Caco-2 (cell line): Measurements from ENCODE around the gene NCCRP1. TPM values are rescaled to one million over a fixed set of nuclear protein-coding genes. Genes with fewer than 3 reads are reported as not detected.
"Not testable (repeated sequence)": the region's sequence is repeated elsewhere in the genome, so short reads cannot be mapped to it uniquely, and the experiment has no call there.

Source experiments
- BruUV-seq: library from RNA; stranded (reverse); fragments of 400-500 nt; replicated peaks from 2 replicates; lab custom pipeline; 2021; lab: Mats Ljungman, UMichigan
- CTCF ChIA-PET: fragments of 300-600 bp; sonication (Branson Sonifier 250); formaldehyde crosslinking; loops from one replicate; lab custom pipeline; 2022; ENCODE audit warnings: antibody characterized with exemption; lab: Charles Lee
- POLR2A ChIA-PET: fragments of 300-600 bp; sonication (Branson Sonifier 250); formaldehyde crosslinking; loops from one replicate; lab custom pipeline; 2022; ENCODE audit warnings: antibody characterized with exemption; lab: Charles Lee
- DNase-seq, 2 experiments: peaks; one replicate each; pipeline versions ENCODE4 v3.0.0 to v3.0.0-alpha.2; 2020 to 2022
- H3K27me3 ChIP-seq: replicated peaks from 2 replicates; pipeline ENCODE4 v1.6.0; 2011; ENCODE audit warnings: low read length; ENCODE audit not compliant: control insufficient read depth, insufficient read depth
- H3K36me3 ChIP-seq: 2 replicates; pipeline ENCODE4 v1.5.1; 2011; ENCODE audit warnings: low read length; ENCODE audit not compliant: control insufficient read depth, insufficient read depth
- H3K4me1 ChIP-seq: fragments of 250-450 bp; sonication (Bioruptor Pico); 2 replicates; pipeline ENCODE4 v1.5.1; 2020; ENCODE audit warnings: mild to moderate bottlenecking
- H3K4me3 ChIP-seq: 2 replicates; pipeline ENCODE4 v1.5.1; 2011; ENCODE audit warnings: low read depth, mild to moderate bottlenecking, control low read depth, low read length
- H3K9me3 ChIP-seq: fragments of 250-450 bp; sonication (Bioruptor Pico); 2 replicates; pipeline ENCODE4 v1.5.1; 2020; ENCODE audit warnings: mild to moderate bottlenecking, moderate library complexity
- H3K27ac Mint-ChIP-seq: one replicate; pipeline ENCODE4 v1.8.0; 2022; ENCODE audit warnings: mixed read lengths; ENCODE audit not compliant: unreplicated experiment
- H3K27me3 Mint-ChIP-seq: one replicate; pipeline ENCODE4 v1.8.0; 2022; ENCODE audit warnings: mixed read lengths; ENCODE audit not compliant: insufficient read depth, unreplicated experiment
- H3K36me3 Mint-ChIP-seq: one replicate; pipeline ENCODE4 v1.8.0; 2022; ENCODE audit warnings: mild to moderate bottlenecking, mixed read lengths; ENCODE audit not compliant: insufficient read depth, unreplicated experiment
- H3K4me1 Mint-ChIP-seq: one replicate; pipeline ENCODE4 v1.8.0; 2022; ENCODE audit warnings: low read depth, mixed read lengths; ENCODE audit not compliant: unreplicated experiment
- H3K4me3 Mint-ChIP-seq: one replicate; pipeline ENCODE4 v1.8.0; 2022; ENCODE audit warnings: mild to moderate bottlenecking, moderate library complexity, mixed read lengths; ENCODE audit not compliant: unreplicated experiment
- H3K9me3 Mint-ChIP-seq: one replicate; pipeline ENCODE4 v1.8.0; 2022; ENCODE audit warnings: mixed read lengths; ENCODE audit not compliant: unreplicated experiment
- CTCF ChIP-seq, 2 experiments: fragments of 200-600 bp in 1 of 2; IDR thresholded peaks; 1 replicate in 1 of 2; 2 replicates in 1 of 2; pipeline versions ENCODE4 v1.5.1 to v1.8.0; 2011 to 2022; ENCODE audit warnings: antibody characterized with exemption in 1 of 2, control low read depth in 1 of 2, inconsistent platforms in 1 of 2, low read depth in 1 of 2, low read length in 1 of 2, mild to moderate bottlenecking in 1 of 2, moderate library complexity in 1 of 2; ENCODE audit not compliant: insufficient read depth in 1 of 2, severe bottlenecking in 1 of 2, unreplicated experiment in 1 of 2
- intact Hi-C: fragments of 100-400 bp; cut with micrococcal nuclease; formaldehyde crosslinking; loops from one replicate; pipeline ENCODE4 v1.10.0; 2022; ENCODE audit not compliant: unreplicated experiment
- total RNA-seq: library from RNA; stranded (reverse); gene quantifications from 2 replicates; pipeline ENCODE4 v1.2.3, GENCODE V29; 2022

Gene NCCRP1
- total RNA-seq, 1 experiment from 2014 or later, result 0.39 TPM

- peak overlapping the region; percentile 92 for H3K27ac Mint-ChIP-seq
- POLR2A ChIA-PET, result no interaction called here
- CTCF ChIA-PET, result interaction anchor here (0.7 to 1.2 kb wide), 4 partner anchors 9 to 90 kb away, joined by 3 to 8 read pairs (median 4); no protein-coding TSS in a partner anchor
- TF ChIP-seq CTCF (IDR thresholded peaks at IDR 0.05; ENCODE audit: insufficient read depth in 1 of 2, low read depth in 1 of 2, low read length in 1 of 2, severe bottlenecking in 1 of 2, unreplicated experiment in 1 of 2), result no peak
- peaks cover 16% of the 10 kb centered on the region for H3K4me1 ChIP-seq
- BruUV-seq, result no TSS peak
- intact Hi-C loops, result no loop called here
- H3K27me3 ChIP-seq, result no peaks in the 10 kb centered on the region
- DNase-seq, result no peak
- no peaks in the 10 kb centered on the region for H3K36me3 ChIP-seq
- peak overlapping the region; percentile 61 for H3K4me3 Mint-ChIP-seq
- no peaks in the 10 kb centered on the region for H3K9me3 Mint-ChIP-seq
- no peaks in the 10 kb centered on the region for H3K27me3 Mint-ChIP-seq
- H3K9me3 ChIP-seq, result no peaks in the 10 kb centered on the region
- H3K4me3 ChIP-seq, result no peak overlapping the region
- peaks cover 20% of the 10 kb centered on the region for H3K4me1 Mint-ChIP-seq
- H3K36me3 Mint-ChIP-seq, result no peaks in the 10 kb centered on the region
Observed at GRCh38 chr19:39238209-39238608, 41.4 kb downstream of the NCCRP1 start.

DNA sequence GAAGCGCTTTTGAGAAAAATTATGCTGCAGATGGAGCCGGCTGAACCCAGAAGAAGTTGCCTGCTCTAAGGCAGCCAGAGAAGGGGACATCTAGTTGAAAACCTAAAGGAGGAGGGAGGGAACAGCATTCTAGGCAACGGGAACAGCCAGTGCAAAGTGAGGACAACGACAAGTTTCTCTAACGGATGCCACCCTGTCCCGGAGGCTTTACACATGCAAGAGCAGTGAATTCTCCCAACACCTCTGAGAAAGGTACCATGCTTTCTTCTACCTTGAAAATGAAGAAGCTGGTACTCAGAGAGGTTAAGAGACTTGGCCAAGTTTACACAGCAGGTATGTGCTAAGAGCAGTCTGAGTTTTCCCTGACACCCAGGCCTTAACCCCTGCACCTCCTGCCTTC lies 42.2 kb downstream of the NCCRP1 start:
- Mint-ChIP-seq H3K4me3 (no peak overlapping the region), H3K36me3 (no peaks in the 10 kb centered on the region), H3K4me1 (peaks cover 20% of the 10 kb centered on the region), H3K27me3 (no peaks in the 10 kb centered on the region), H3K27ac (no peak overlapping the region), H3K9me3 (no peaks in the 10 kb centered on the region)
- no peaks in the 10 kb centered on the region for H3K9me3 ChIP-seq
- no peak overlapping the region for H3K4me3 ChIP-seq
- BruUV-seq, result no TSS peak
- intact Hi-C loops, result no loop called here
- ChIA-PET POLR2A (no interaction called here), CTCF (no interaction called here)
- H3K36me3 ChIP-seq, result no peaks in the 10 kb centered on the region
- H3K4me1 ChIP-seq, result peaks cover 16% of the 10 kb centered on the region
- no peak for DNase-seq
- H3K27me3 ChIP-seq, result no peaks in the 10 kb centered on the region
- no peak for TF ChIP-seq CTCF (IDR thresholded peaks at IDR 0.05; ENCODE audit: insufficient read depth in 1 of 2, low read depth in 1 of 2, low read length in 1 of 2, severe bottlenecking in 1 of 2, unreplicated experiment in 1 of 2)

DNA sequence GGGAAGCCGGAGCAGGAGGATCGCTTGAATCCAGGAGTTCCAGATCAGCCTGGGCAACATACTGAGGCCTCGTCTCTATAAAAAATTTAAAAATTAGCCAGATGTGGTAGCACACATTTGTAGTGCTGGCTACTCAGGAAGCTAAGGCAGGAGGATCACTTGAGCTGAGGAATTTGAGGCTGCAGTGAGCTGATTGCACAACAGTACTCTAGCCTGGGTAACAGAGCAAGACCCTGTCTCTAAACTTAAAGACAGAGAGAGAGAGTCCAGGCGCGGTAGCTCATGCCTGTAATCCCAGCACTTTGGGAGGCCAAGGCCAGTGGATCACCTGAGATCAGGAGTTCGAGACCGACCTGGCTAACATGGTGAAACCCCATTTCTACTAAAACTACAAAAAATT lies 43.7 kb downstream of the NCCRP1 start:
- intact Hi-C loops, result no loop called here
- no peak for TF ChIP-seq CTCF (IDR thresholded peaks at IDR 0.05; ENCODE audit: insufficient read depth in 1 of 2, low read depth in 1 of 2, low read length in 1 of 2, severe bottlenecking in 1 of 2, unreplicated experiment in 1 of 2)
- BruUV-seq, result no TSS peak

DNA sequence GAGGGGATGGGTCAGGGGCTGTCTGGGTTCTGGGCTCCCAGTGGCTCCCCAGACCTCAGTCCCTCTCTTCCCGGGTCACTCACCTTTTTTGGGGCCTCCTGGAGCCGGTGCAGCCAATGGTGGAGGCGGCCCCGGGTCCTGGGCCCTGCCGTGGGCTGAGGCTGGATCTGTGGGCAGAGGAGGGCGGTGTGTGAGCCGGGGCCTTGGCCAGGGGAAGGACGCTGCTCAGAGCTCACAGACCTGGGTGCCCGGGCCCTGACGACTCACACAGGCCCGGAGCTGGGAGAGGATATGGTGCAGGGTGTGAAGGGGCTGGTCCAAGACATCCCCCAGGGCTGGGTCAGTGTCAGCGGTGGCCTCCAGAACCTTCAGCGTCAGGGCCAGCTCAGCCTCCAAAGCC lies 47.0 kb downstream of the NCCRP1 start:
- BruUV-seq, DNase-seq, intact Hi-C loops, H3K36me3 Mint-ChIP-seq, H3K4me3 Mint-ChIP-seq, POLR2A ChIA-PET, H3K9me3 Mint-ChIP-seq, H3K27ac Mint-ChIP-seq, H3K4me1 ChIP-seq, CTCF ChIA-PET, H3K9me3 ChIP-seq, H3K4me1 Mint-ChIP-seq, H3K27me3 ChIP-seq, H3K4me3 ChIP-seq, H3K36me3 ChIP-seq, H3K27me3 Mint-ChIP-seq: not testable (repeated sequence)

More for the DNA sequence above, 43.7 kb downstream of the NCCRP1 start:
- H3K27ac Mint-ChIP-seq, result no peak overlapping the region
- ChIA-PET POLR2A (no interaction called here), CTCF (no interaction called here)
- no peaks in the 10 kb centered on the region for H3K27me3 Mint-ChIP-seq
- H3K36me3 Mint-ChIP-seq, result no peaks in the 10 kb centered on the region
- no peak overlapping the region for H3K4me3 Mint-ChIP-seq
- Histone ChIP-seq H3K9me3 (no peaks in the 10 kb centered on the region), H3K4me3 (no peak overlapping the region), H3K27me3 (no peaks in the 10 kb centered on the region), H3K36me3 (no peaks in the 10 kb centered on the region), H3K4me1 (peaks cover 16% of the 10 kb centered on the region)
- DNase-seq, result no peak
- H3K4me1 Mint-ChIP-seq, result peaks cover 20% of the 10 kb centered on the region
- H3K9me3 Mint-ChIP-seq, result no peaks in the 10 kb centered on the region

DNA sequence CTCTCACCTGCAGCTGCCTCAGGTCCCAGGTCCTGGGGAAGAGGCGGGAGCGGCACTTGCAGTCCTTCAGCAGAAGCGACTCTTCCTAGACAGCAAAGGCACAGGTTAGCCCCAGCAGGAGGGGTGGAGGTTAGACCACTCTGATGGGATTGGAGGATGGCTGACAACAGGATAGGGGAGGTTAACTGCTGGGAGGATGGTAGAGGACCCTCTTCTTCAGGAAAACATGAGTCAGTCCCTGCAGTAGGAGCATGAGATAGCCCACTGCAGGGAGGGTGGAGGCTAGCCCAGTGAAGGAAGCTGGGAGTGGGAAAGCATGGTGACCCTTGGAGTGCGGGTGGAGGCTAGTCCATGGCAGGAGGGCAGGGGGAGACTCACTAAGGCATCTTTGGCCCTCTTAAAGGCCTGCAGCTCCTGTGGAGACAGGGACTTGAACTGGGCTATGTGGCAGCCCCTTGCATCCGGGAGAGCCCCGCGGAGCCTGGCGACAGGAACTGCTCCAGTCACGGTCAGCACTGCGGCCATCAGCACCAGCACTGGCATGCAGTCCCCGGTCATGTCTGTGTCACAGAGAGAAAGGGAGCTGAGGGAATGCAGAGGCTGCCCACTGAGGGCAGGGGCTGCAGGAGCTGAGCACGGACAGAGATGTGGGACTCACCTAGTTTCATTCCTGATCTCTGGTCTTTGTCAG lies 47.8 kb downstream of the NCCRP1 start, which contains the start of gene IFNL3:
TSS of gene IFNL3 (minus strand) at position 597 of the 691 bp plus-strand sequence. CDS start at position 558, 39 bp downstream.
- CTCF ChIA-PET, result interaction anchor here (0.6 kb wide), 1 partner anchor 675 kb away, joined by 3 read pairs; no protein-coding TSS in a partner anchor
- POLR2A ChIA-PET, DNase-seq: not testable (repeated sequence)

More for the DNA sequence above, 47.8 kb downstream of the NCCRP1 start, which contains the start of gene IFNL3:
- H3K9me3 ChIP-seq, BruUV-seq, H3K4me3 ChIP-seq, H3K4me1 ChIP-seq, intact Hi-C loops, H3K27me3 ChIP-seq, H3K36me3 Mint-ChIP-seq, H3K36me3 ChIP-seq, H3K27ac Mint-ChIP-seq, H3K9me3 Mint-ChIP-seq, H3K27me3 Mint-ChIP-seq, H3K4me3 Mint-ChIP-seq, H3K4me1 Mint-ChIP-seq: not testable (repeated sequence)
